Vagina (tissue), 2 donors: ENCODE results near the gene GLI3. TPM values are rescaled to one million over a fixed set of nuclear protein-coding genes. Genes with fewer than 3 reads are reported as not detected.

Experiments used
- DNase-seq, 2 donors: peaks; one replicate each; pipeline ENCODE4 v3.0.0-alpha.2; 2017; ENCODE audit errors: extremely low spot score in 2 of 2
- H3K27ac ChIP-seq: fragments of 200-600 bp; sonication (generic); one replicate; pipeline ENCODE4 v1.5.1; 2019
- H3K27me3 ChIP-seq: fragments of 200-600 bp; sonication (generic); one replicate; pipeline ENCODE4 v1.5.1; 2019
- H3K36me3 ChIP-seq, 2 donors: fragments of 200-600 bp; sonication (generic); one replicate each; pipeline ENCODE4 v1.5.1; 2017 to 2019
- H3K4me1 ChIP-seq: fragments of 200-600 bp; sonication (generic); one replicate; pipeline ENCODE4 v1.5.1; 2019
- H3K4me3 ChIP-seq, 2 donors: fragments of 200-600 bp; sonication (generic); 1 replicate in 1 of 2; 2 replicates in 1 of 2; pipeline ENCODE4 v1.5.1; 2016 to 2019
- H3K9me3 ChIP-seq: fragments of 200-600 bp; sonication (generic); one replicate; pipeline ENCODE4 v1.5.1; 2019
- CTCF ChIP-seq, 3 experiments: fragments of 450-650 bp in 2 of 3; fragments of 200-600 bp in 1 of 3; sonication (generic) in 1 of 3; IDR thresholded peaks; one replicate each; pipeline ENCODE4 v1.5.1; 2017 to 2019; ENCODE audit warnings: antibody characterized with exemption in 3 of 3, mild to moderate bottlenecking in 2 of 3, moderate library complexity in 2 of 3
- POLR2A ChIP-seq, 2 donors: fragments of 450-650 bp; IDR thresholded peaks; one replicate each; pipeline ENCODE4 v1.6.1; 2017; ENCODE audit warnings: antibody characterized with exemption in 2 of 2, mild to moderate bottlenecking in 2 of 2, moderate library complexity in 2 of 2
- POLR2AphosphoS5 ChIP-seq, 2 donors: sonication (generic); formaldehyde crosslinking; IDR thresholded peaks; one replicate each; pipeline ENCODE4 v1.9.0; 2017; ENCODE audit warnings: antibody characterized with exemption in 2 of 2, mild to moderate bottlenecking in 2 of 2, low read depth in 1 of 2; ENCODE audit not compliant: insufficient read depth in 1 of 2
- intact Hi-C: fragments of 100-400 bp; cut with DNase I; formaldehyde crosslinking; loops from one replicate; pipeline ENCODE4 v1.15.1; 2023
- total RNA-seq: library from RNA; depleted of rRNA; stranded (reverse); fragments of >200 nt; gene quantifications from one replicate; pipeline ENCODE4 v1.2.3, GENCODE V29; 2016

GLI3 gene
- total RNA-seq, 1 donor from 2014 or later: 24.6 TPM

GRCh38 chr7:42095791-42096190, 141.2 kb downstream of the GLI3 start:
- Histone ChIP-seq H3K27me3 (no peaks in the 10 kb centered on the region), H3K27ac (no peak overlapping the region), H3K9me3 (no peaks in the 10 kb centered on the region), H3K4me1 (peaks cover 51% of the 10 kb centered on the region), H3K36me3 (no peaks in the 10 kb centered on the region), H3K4me3 (no peak overlapping the region)
- no peak for TF ChIP-seq POLR2AphosphoS5 (IDR thresholded peaks at IDR 0.05; ENCODE audit: insufficient read depth in 1 of 2, low read depth in 1 of 2)
- no peak for TF ChIP-seq POLR2A (IDR thresholded peaks at IDR 0.05)
- no peak for TF ChIP-seq CTCF (IDR thresholded peaks at IDR 0.05)
- intact Hi-C loops: no loop called here
- DNase-seq: no peak

- H3K27ac ChIP-seq: no peak overlapping the region
- H3K27me3 ChIP-seq: no peaks in the 10 kb centered on the region
- peaks cover 53% of the 10 kb centered on the region for H3K4me1 ChIP-seq
- TF ChIP-seq CTCF (IDR thresholded peaks at IDR 0.05) (no peak), POLR2AphosphoS5 (IDR thresholded peaks at IDR 0.05; ENCODE audit: insufficient read depth in 1 of 2, low read depth in 1 of 2) (no peak), POLR2A (IDR thresholded peaks at IDR 0.05) (no peak)
- intact Hi-C loops: no loop called here
- H3K9me3 ChIP-seq: no peaks in the 10 kb centered on the region
- no peaks in the 10 kb centered on the region for H3K36me3 ChIP-seq
- H3K4me3 ChIP-seq: no peak overlapping the region
- DNase-seq: no peak
Measured at GRCh38 chr7:42093349-42093905, 143.6 kb downstream of the GLI3 start.

DNA sequence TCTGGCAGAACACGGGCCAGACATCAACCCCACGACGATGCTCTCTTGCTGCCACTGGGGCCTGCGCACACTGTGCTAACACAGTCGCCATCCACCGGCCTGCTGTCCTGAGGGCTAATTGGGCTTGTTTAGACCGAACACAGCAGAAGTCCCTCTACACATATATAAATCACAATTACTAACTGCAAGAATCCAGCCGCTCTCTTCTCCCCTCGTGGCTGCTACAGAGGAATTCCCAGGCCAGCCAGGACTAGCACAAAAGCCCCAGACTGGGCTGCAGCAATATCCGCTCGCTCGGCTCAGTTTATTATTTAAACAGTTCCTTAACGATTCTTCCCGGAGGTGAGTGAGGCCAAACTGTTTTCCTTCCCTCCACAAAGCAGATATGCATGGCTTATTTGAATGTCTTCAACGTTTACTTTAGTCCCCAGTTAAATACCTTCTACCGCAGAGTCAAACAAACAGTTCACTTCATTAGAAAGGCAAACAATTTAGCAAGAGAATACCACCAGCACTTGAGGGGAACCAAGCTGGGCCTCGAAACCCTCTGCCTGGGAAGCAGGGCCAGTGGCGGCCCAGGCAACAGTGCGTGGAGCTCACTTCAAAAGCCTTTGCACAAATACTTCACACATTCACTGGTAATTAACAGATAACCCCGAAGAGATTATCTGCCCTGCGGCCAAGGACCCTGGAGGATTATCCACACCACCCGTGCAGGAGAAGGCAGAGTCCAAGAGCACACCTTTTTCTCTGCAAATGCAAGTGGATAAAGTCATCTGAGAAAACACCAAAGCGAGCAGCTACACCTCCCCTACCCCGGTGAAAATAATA, 145.3 kb downstream of the GLI3 start:
- TF ChIP-seq CTCF (IDR thresholded peaks at IDR 0.05) (no peak), POLR2A (IDR thresholded peaks at IDR 0.05) (no peak), POLR2AphosphoS5 (IDR thresholded peaks at IDR 0.05; ENCODE audit: insufficient read depth in 1 of 2, low read depth in 1 of 2) (no peak)
- H3K27me3 ChIP-seq: no peaks in the 10 kb centered on the region
- no peak overlapping the region for H3K27ac ChIP-seq
- no peaks in the 10 kb centered on the region for H3K9me3 ChIP-seq
- peak in 1 of 2 donors; percentile 67 for DNase-seq
- intact Hi-C loops: no loop called here
- no peaks in the 10 kb centered on the region for H3K36me3 ChIP-seq
- peaks cover 40% of the 10 kb centered on the region for H3K4me1 ChIP-seq
- no peak overlapping the region for H3K4me3 ChIP-seq

DNA sequence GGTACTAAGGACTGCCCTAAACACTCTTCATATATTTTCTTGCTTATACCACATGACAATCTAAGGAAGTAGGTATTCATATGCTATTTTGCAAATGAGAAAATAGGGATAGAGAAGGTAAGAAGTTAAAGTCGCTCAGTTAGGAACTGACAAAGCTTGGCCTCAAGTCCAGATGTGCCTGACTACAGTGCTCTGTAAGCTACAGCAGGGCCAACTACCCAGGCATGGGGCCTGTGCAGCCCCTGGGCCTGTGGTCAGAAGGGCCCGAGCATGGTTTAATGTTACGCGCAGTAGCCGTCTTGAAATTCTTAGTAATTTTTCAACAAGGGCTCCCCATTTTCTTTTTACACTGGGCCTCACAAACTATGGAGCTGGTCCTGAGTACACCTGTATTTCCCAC, 146.2 kb downstream of the GLI3 start:
- Histone ChIP-seq H3K27ac (no peak overlapping the region), H3K9me3 (no peaks in the 10 kb centered on the region), H3K27me3 (no peaks in the 10 kb centered on the region), H3K4me3 (no peak overlapping the region), H3K4me1 (peaks cover 36% of the 10 kb centered on the region), H3K36me3 (no peaks in the 10 kb centered on the region)
- TF ChIP-seq CTCF (IDR thresholded peaks at IDR 0.05) (no peak), POLR2AphosphoS5 (IDR thresholded peaks at IDR 0.05; ENCODE audit: insufficient read depth in 1 of 2, low read depth in 1 of 2) (no peak), POLR2A (IDR thresholded peaks at IDR 0.05) (no peak)
- peak in 1 of 2 donors; percentile 34 for DNase-seq
- intact Hi-C loops: no loop called here

DNA sequence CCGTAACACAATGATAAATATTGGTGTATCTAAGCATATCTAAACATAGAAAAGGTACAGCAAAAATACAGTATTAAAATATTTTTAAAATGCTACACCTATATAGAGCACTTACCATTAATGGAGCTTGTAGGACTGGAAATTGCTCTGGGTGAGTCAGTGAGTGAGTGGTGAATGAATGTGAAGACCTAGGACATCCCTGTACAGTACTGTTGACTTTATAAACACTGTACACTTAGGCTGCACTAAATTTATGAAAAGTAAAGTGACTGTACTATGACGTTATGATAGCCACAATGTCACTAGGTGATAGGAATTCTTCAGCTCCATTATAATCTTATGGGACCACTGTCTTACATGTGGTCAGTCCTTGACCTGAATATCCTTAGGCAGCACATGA, 147.0 kb downstream of the GLI3 start:
- Histone ChIP-seq H3K27me3 (no peaks in the 10 kb centered on the region), H3K9me3 (no peaks in the 10 kb centered on the region), H3K27ac (no peak overlapping the region), H3K4me3 (no peak overlapping the region), H3K36me3 (no peaks in the 10 kb centered on the region), H3K4me1 (peaks cover 39% of the 10 kb centered on the region)
- no peak for TF ChIP-seq POLR2AphosphoS5 (IDR thresholded peaks at IDR 0.05; ENCODE audit: insufficient read depth in 1 of 2, low read depth in 1 of 2)
- TF ChIP-seq POLR2A (IDR thresholded peaks at IDR 0.05): no peak
- TF ChIP-seq CTCF (IDR thresholded peaks at IDR 0.05): no peak
- DNase-seq: no peak
- intact Hi-C loops: no loop called here
